Stimulated activated CD8-positive, alpha-beta memory T cell treated with anti-CD3 and anti-CD28 coated beads, Interleukin-2, amount 100 ng/mL, for 48 hours (primary cell): ENCODE results near the gene TARP.
"Not testable (repeated sequence)": the region's sequence is repeated elsewhere in the genome, so short reads cannot be mapped to it uniquely, and the experiment has no call there.

Source experiments
- DNase-seq, 2 donors: peaks; one replicate each; pipeline ENCODE4 v3.0.0-alpha.2; 2020; ENCODE audit warnings: low read depth in 2 of 2

The TARP gene

GRCh38 chr7:38299275-38299931, 26.0 kb upstream of the TARP start:
- DNase-seq = no peak

- DNase-seq = no peak
Observed at GRCh38 chr7:38296059-38296857, 22.8 kb upstream of the TARP start.

GRCh38 chr7:38294926-38295325, 21.5 kb upstream of the TARP start:
- DNase-seq = no peak

DNA sequence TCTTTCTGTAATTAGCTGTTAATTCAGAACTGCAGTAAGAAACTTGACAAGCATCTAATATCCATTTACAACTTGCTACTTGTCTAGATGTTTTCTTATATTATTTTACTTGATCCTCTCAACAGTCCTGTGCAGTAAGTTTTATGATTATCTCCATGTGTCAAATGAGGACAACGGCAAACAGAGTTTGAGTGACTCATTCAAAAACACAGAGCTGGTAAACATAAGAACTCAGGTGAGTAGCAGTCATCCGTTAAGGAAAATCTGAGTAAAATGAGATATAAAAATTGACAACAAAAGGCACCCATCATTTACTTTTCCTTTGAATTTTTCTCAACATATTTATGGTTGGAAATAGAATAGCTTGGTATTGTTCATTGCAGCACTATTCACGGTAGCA, 19.0 kb upstream of the TARP start:
- no peak for DNase-seq

DNA sequence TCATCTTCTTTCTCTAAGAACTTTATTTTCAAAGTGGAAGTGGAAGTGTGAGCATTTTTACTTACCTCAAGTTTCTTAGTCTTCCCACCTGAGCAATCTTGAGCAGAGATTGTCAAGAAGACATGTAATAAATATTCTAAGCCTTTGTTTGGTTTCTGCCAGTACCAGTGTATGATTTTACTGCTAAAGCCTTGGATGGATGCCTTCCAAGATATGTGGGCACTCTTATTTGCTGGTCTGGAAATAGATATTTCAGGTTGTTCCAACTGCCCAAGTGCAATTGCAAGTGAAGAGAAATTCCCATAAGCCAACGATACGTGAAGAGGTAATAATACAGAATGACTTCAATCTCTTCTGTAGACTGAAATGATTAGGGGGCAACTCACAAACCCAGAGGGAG, 18.2 kb upstream of the TARP start:
- DNase-seq = no peak

- DNase-seq = no peak
Observed at GRCh38 chr7:38291117-38291647, 17.7 kb upstream of the TARP start.

GRCh38 chr7:38284553-38284952, 11.1 kb upstream of the TARP start:
- DNase-seq = no peak

GRCh38 chr7:38283809-38284208, 10.4 kb upstream of the TARP start:
- no peak for DNase-seq

DNA sequence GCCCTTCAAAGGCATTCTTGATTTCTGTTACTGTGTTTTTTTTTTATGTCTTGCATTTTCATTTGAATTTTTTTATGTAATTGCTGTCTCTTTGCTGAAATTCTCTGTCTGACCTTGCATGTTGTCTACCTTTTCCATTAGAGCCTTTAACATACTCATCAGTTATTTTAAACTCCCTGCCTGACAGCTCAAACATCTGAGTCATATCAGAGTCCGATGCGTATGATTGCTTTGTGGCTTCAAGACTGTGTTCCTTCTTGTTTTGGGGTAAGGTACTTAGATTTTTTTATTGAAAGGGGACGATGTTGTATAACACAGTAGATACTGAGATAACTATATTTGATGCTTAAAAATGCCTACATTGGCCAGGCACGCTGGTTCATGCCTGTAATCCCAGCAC, 9.7 kb upstream of the TARP start:
- no peak for DNase-seq

DNA sequence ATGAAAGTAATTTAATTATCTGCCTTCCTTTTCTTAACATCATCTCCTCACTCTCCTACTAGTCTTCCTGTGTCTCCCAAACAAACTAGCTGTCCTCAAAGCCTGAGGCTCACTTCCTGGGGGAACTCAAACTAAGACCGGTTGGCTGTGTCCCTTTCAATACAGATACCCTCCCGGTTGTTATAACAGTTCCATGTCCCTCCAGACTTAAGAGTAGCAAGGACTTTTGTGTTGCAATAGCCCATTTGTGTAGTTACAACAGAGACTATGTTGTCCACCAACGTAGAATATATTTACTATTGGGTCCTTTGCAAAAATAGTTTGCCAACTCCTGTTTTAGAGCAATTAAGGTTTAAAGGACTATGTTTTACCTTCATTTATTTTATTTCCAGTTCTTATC, 8.6 kb upstream of the TARP start:
- DNase-seq = no peak

- DNase-seq = no peak
Observed at GRCh38 chr7:38281266-38281665, 7.8 kb upstream of the TARP start.

GRCh38 chr7:38280707-38281106, 7.3 kb upstream of the TARP start:
- no peak for DNase-seq

DNA sequence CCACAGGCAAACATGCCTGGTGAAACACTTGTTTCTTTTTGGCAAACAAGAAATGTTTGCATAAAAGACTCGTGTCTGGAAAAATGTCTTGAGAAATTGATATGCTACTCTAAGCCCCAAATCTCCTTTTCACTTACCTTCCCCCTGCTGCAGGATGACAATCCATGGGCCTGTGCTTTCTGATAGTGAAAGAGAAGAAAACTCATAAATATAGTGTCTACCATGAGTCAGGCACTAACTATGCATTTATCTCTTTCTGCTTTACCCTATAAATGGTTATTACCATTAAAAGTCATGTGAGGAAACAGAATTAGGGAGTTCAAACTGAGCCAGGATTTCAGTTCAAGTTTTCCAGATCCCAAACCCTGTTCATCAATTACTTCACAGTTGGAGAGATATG, 6.6 kb upstream of the TARP start:
- DNase-seq = no peak

DNA sequence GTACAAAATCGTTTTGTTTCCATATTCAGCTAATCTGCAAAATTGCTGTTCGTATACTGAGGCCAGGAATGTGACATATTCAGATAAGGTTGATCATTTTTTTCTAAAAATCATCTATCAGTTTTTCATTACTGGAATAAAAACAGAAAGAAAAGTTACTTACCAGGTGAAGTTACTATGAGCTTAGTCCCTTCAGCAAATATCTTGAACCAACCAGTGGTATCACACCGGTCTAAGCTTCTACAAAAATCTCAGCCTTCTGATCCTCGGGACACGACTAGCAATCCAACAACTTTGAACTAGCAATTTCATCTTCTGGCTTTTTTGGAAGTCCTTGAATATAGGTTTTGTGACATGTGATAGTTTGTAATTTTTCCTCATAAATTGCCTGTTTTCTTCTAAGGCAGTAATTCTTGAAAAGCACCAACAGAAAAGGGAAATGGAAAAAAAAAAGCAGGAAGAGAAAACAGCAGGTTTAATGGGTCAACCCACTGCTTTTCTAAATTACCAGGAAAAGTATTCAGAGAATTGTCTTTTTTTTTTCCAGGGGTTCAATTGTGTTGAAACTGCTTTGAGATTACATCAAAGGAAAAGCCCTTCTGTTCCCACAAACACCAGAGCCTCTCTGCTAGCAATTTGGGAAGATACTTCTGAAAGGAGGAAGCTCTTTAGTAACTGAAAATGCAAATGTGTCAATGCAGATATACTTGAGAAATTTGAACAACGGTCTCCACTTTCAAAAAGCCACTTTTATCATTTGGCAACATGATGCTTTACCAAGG, 2.9 kb upstream of the TARP start:
- DNase-seq = no peak

DNA sequence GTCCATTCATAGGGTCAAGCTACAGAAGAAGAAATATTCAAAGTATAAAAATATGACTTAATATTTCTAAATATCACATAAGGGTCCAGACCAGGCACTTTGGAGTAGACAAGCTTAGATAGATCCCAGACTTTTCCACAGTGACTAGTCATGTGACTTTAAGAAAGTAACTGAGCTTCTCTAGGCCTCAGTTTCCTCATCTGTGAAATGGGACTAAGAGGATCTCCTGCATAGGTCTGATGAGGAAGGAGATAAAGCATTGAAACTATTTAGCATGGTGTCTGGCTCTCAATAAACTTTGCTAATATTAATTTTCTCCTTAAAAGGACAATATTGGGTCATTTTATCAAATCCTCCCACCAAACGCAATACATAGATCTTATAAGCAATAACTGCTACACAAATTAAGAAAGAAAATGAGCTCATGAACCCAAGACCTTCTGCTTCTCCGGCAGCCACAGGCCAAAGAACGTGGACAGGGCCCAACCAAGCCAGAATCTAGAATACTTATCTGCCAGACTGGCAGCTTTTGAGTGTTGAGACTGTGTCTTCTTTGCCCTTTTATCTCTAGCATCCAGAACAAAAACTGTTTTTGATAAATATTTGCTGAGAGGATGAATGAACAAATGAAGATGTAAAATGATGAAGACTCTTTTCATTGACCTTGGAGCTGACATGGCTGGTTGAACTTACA, 1.6 kb upstream of the TARP start:
- no peak for DNase-seq

DNA sequence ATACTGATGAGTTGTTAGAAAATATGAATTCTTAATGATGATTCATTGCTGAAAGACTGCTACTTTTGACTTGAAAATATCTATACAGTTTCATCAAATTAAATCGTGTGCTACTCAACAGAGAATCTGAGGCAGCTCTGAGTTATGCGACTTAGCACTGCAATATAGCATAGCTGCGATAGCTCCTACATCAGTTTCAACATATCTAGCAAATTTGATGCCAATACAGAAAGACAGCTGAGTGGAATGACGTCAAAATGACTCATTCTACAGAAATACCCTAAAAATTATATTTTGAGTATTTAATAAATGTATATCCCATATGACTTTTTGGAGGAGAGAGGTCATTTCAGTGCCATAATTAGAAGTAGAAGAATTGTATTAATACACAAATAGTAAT, 1.1 kb upstream of the TARP start:
- DNase-seq = no peak

DNA sequence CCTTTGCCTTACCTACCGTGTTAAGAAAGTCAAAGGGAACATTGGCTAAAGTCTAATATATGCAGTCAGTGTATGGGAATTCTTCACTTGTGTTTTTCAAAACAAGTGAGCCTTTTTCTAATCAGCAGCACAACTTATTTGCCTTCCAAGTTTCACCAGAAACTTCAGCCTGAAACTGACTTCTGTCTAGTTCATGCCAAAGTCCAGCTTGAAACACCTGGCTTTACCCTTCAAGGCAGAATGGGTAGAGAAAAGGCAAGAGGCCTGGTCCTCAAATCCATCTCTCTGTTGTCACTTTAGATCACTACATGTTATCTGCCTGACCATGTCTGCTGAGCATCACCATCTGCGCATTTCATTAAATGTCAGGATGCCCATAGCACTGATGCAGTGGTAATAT, 3.0 kb downstream of the TARP start:
- not testable (repeated sequence) for DNase-seq

GRCh38 chr7:38269704-38270346, 3.6 kb downstream of the TARP start:
- not testable (repeated sequence) for DNase-seq

GRCh38 chr7:38265958-38266357, 7.5 kb downstream of the TARP start:
- not testable (repeated sequence) for DNase-seq

- DNase-seq = not testable (repeated sequence)
Observed at GRCh38 chr7:38264602-38265001, 8.8 kb downstream of the TARP start.

GRCh38 chr7:38263274-38263673, 10.2 kb downstream of the TARP start:
- not testable (repeated sequence) for DNase-seq
